Fibroblast of the aortic adventitia (primary cell): Measurements from ENCODE around the gene TGM1. TPM values are rescaled to one million over a fixed set of nuclear protein-coding genes. Genes with fewer than 3 reads are reported as not detected.

Experiments used
- DNase-seq: peaks from one replicate; pipeline ENCODE4 v3.0.0-alpha.2; 2010; ENCODE audit warnings: low read depth
- H3K4me3 ChIP-seq: 2 replicates; pipeline ENCODE4 v1.5.1; 2011; ENCODE audit warnings: low read depth, mild to moderate bottlenecking, control low read depth, low read length, moderate library complexity
- total RNA-seq: library from RNA; depleted of rRNA; stranded (reverse); fragments of >200 nt; gene quantifications from 2 replicates; pipeline ENCODE4 v1.2.3, GENCODE V29; 2012; ENCODE audit warnings: low replicate concordance
- TF ChIP-seq, protein P1 (sequence below): IDR thresholded peaks from 2 replicates; pipeline ENCODE4 v1.5.1; 2011; ENCODE audit warnings: mild to moderate bottlenecking, low read length, control low read depth, inconsistent platforms; ENCODE audit not compliant: insufficient read depth

The TGM1 gene
- total RNA-seq, 1 donor: 0.36 TPM

DNA sequence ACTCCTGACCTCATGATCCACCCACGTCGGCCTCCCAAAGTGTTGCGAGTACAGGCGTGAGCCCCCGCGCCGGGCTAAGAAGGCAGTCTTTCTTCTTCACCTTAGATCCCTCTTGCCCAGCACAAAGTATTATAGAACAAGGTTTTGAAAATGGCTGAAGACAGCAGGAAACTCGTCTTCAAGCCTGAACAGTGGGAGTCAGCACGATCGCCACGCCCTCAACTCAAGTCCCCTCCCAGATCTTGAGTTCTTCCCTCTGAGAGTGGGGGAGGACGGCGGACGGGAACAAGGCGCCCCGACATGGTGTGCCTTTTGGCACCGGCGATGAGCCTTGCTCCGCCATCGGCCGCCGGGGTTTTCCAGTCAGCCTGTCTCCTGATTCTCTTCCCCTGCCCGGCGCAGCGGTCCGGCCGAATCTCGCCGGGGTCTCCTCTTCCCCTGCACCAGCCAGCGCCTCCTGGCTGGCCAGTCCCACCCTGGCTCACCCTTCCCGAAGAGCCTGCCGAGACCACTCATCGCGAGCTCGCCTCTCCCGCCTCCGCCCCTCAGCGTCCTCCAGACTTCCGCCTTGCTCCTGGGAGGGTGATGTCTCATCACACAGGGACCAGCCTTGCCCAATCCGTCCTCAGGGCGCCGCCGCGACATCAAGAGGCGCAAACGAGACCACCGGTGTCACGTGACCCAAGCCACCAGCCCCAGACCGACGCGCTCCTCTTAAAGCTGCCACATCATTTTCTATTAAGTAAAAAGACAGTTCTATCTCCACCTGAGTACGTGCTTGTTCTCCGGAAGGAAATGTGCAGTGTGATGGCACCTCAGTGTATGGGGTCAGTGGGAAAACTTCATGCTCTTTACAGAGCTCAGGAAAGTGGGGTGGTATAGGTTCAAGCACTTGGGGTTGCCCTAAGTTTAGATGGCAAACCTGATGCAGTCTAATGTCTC lies 49.8 kb downstream of the TGM1 start, which contains the start of gene CHMP4A:
Gene CHMP4A (minus strand): TSS at position 565 of the 942 bp plus-strand sequence. CDS start 49 bp downstream, at position 516.
- TF ChIP-seq, protein P1, sequence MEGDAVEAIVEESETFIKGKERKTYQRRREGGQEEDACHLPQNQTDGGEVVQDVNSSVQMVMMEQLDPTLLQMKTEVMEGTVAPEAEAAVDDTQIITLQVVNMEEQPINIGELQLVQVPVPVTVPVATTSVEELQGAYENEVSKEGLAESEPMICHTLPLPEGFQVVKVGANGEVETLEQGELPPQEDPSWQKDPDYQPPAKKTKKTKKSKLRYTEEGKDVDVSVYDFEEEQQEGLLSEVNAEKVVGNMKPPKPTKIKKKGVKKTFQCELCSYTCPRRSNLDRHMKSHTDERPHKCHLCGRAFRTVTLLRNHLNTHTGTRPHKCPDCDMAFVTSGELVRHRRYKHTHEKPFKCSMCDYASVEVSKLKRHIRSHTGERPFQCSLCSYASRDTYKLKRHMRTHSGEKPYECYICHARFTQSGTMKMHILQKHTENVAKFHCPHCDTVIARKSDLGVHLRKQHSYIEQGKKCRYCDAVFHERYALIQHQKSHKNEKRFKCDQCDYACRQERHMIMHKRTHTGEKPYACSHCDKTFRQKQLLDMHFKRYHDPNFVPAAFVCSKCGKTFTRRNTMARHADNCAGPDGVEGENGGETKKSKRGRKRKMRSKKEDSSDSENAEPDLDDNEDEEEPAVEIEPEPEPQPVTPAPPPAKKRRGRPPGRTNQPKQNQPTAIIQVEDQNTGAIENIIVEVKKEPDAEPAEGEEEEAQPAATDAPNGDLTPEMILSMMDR: peak; percentile 42
- peak; percentile 97 for DNase-seq
- H3K4me3 ChIP-seq: peak within 1 kb of the TSS; percentile 71

DNA sequence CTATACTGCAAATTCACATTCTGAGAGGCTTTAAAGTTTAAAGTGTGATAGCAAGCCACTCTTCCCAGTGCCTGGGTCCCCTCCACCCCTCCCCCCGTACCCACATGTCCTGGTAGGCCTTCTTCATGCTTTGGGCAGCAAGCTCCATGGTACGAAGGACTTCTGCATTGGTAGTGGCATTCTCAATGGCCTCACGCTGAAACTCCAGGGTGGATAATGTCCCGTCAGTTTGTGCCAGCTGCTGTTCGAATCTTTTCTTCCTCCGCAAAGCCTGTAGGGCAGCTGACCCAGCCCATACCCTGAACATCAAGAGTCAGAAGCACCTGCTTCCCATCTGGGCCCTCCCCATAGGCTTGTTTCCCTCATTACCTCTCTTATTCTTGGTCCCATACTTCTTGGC lies 51.7 kb downstream of the TGM1 start:
- TF ChIP-seq, protein P1: no peak
- no peak overlapping the region for H3K4me3 ChIP-seq
- no peak for DNase-seq

DNA sequence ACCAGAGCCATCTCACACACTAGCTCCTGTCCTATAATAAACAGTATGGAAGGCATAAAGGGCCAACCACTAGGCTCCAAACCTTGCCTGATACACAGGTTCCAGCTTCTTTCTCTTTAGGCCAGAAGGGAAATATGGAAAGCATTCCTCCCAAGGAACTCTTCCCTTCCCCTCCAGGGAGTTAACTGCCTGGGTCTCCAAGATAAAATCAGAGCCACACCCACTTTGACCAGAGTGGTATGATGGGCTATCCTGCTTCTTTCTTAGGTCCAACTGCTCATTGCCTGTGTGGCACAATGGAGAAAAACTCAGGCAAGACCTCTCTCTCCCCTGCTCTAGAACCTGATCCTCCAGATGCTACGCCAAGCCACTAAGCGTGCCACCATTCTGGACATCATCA lies 55.4 kb downstream of the TGM1 start:
- no peak overlapping the region for H3K4me3 ChIP-seq
- DNase-seq: no peak

DNA sequence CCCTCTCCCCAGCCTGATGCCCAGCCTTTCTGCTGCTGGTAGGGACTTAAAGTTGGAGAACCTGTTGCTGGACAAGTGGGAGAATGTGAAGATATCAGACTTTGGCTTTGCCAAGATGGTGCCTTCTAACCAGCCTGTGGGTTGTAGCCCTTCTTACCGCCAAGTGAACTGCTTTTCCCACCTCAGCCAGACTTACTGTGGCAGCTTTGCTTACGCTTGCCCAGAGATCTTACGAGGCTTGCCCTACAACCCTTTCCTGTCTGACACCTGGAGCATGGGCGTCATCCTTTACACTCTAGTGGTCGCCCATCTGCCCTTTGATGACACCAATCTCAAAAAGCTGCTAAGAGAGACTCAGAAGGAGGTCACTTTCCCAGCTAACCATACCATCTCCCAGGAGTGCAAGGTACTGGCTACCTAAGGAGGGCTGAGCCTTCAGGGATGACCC lies 55.8 kb downstream of the TGM1 start:
- H3K4me3 ChIP-seq: no peak overlapping the region
- no peak for DNase-seq
- TF ChIP-seq, protein P1: no peak

More for the DNA sequence above, 55.4 kb downstream of the TGM1 start:
- TF ChIP-seq, protein P1: no peak

DNA sequence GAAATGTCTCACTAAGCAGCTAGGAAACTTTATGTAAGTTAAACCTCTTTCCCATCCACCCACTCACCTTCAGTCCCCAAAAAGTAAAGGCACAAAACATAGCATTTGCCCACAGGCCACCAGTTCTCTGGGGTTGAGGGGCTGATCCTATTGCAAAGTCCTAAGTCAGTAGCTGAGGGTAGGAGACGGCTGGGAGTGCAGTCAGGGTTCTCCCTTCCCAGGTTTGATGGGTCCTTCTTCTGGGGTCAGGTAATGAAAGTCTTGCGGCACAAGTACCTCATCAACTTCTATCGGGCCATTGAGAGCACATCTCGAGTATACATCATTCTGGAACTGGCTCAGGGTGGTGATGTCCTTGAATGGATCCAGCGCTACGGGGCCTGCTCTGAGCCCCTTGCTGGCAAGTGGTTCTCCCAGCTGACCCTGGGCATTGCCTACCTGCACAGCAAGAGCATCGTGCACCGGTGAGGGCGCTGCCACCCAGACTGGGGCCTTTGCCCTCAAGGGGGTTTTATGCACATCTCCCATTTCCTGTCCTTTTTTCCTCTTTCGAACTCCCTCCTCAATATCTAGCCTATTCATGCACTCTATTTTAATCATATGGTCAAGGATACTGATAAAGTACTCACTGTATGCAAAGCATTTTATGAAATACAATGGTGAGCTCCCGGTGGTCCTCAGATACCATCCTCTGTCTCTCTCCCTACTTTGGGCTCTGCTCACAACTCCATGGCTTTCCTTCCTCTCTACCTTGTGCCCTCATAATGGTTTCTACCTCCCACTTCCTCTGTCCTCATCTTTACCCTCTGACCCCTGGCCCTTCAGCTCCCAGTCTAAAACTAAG lies 56.5 kb downstream of the TGM1 start:
- TF ChIP-seq, protein P1: no peak
- no peak overlapping the region for H3K4me3 ChIP-seq
- DNase-seq: no peak
